ENCODE measurements around the gene SLC37A1. TPM values are rescaled to one million over a fixed set of nuclear protein-coding genes. Genes with fewer than 3 reads are reported as not detected.

SLC37A1 gene
- total and polyA plus RNA-seq, 12 donors = 1.8 to 13.2 (median 5.5) TPM

- TF ChIP-seq CTCF (IDR thresholded peaks at IDR 0.05) = no peak
- H3K9me3 ChIP-seq = peaks cover 0 to 49% (median 20%) of the 10 kb centered on the region in 11 donors
- H3K36me3 ChIP-seq = no peaks in the 10 kb centered on the region
- H3K4me1 ChIP-seq = no peaks in the 10 kb centered on the region
- intact Hi-C loops (cut with DNase I) = no loop called here
- DNase-seq = no peak
- H3K27me3 ChIP-seq = peaks cover 0 to 10% (median 0%) of the 10 kb centered on the region in 7 donors
- no peak for ATAC-seq
- H3K4me3 ChIP-seq = no peak overlapping the region
- no peak overlapping the region for H3K27ac ChIP-seq
- 84 to 87% methylated on average over 5 of the region's 5 CpGs for WGBS, 2 donors
These were observed 94.0 kb downstream of the SLC37A1 start for GRCh38 chr21:42607525-42608102.

- Histone ChIP-seq H3K9me3 (peaks cover 0 to 55% (median 20%) of the 10 kb centered on the region in 11 donors), H3K4me3 (no peak overlapping the region), H3K27me3 (peaks cover 0 to 9% (median 0%) of the 10 kb centered on the region in 7 donors), H3K4me1 (no peaks in the 10 kb centered on the region), H3K27ac (no peak overlapping the region), H3K36me3 (no peaks in the 10 kb centered on the region)
- no peak for ATAC-seq
- no peak for TF ChIP-seq CTCF (IDR thresholded peaks at IDR 0.05)
- intact Hi-C loops (cut with DNase I) = no loop called here
- no peak for DNase-seq
- WGBS, 2 donors = 49 to 50% methylated on average over 4 of the region's 4 CpGs
These were observed 94.8 kb downstream of the SLC37A1 start for GRCh38 chr21:42608446-42608845.

- Histone ChIP-seq H3K4me1 (no peaks in the 10 kb centered on the region), H3K36me3 (no peaks in the 10 kb centered on the region), H3K27ac (no peak overlapping the region), H3K27me3 (peaks cover 0 to 4% (median 0%) of the 10 kb centered on the region in 7 donors), H3K4me3 (no peak overlapping the region), H3K9me3 (peaks cover 0 to 45% (median 13%) of the 10 kb centered on the region in 11 donors)
- WGBS, 2 donors = 92 to 97% methylated on average over 2 of the region's 2 CpGs
- intact Hi-C loops (cut with DNase I) = no loop called here
- ATAC-seq (no peak), DNase-seq (no peak)
- TF ChIP-seq CTCF (IDR thresholded peaks at IDR 0.05) = no peak
These were observed 96.2 kb downstream of the SLC37A1 start for GRCh38 chr21:42609811-42610210.

GRCh38 chr21:42611852-42612251 is 98.2 kb downstream of the SLC37A1 start:
- Histone ChIP-seq H3K36me3 (no peaks in the 10 kb centered on the region), H3K4me1 (peaks cover 0 to 8% (median 0%) of the 10 kb centered on the region in 9 donors), H3K9me3 (peaks cover 0 to 26% (median 9%) of the 10 kb centered on the region in 11 donors), H3K27me3 (peaks cover 0 to 16% (median 8%) of the 10 kb centered on the region in 7 donors), H3K4me3 (no peak overlapping the region), H3K27ac (no peak overlapping the region)
- intact Hi-C loops (cut with DNase I) = no loop called here
- WGBS, 2 donors = 85 to 89% methylated on average over 3 of the region's 3 CpGs
- DNase-seq (no peak), ATAC-seq (no peak)
- TF ChIP-seq CTCF (IDR thresholded peaks at IDR 0.05) = no peak
